HepG2 (cell line): ENCODE measurements around the gene NAT14. TPM values are rescaled to one million over a fixed set of nuclear protein-coding genes. Genes with fewer than 3 reads are reported as not detected.

Experiments
- AGO1 ChIP-seq: fragments of 200-400 bp; formaldehyde crosslinking; IDR thresholded peaks from 2 replicates; pipeline ENCODE4 v1.6.1; 2017; ENCODE audit warnings: mild to moderate bottlenecking, low read depth, low read length, moderate library complexity; ENCODE audit not compliant: poor library complexity, severe bottlenecking
- ARNT ChIP-seq: fragments of 450-650 bp; IDR thresholded peaks from 2 replicates; pipeline ENCODE4 v1.6.1; 2017
- CHCHD3 ChIP-seq: sonication (generic); formaldehyde crosslinking; IDR thresholded peaks from 2 replicates; pipeline ENCODE4 v1.8.0; 2022; ENCODE audit warnings: mild to moderate bottlenecking, missing genetic modification reagents, moderate library complexity
- JUND ChIP-seq: sonication (generic); formaldehyde crosslinking; IDR thresholded peaks from 2 replicates; pipeline ENCODE4 v1.8.0; 2022; ENCODE audit warnings: mild to moderate bottlenecking, missing genetic modification reagents
- MED13 ChIP-seq: sonication (generic); formaldehyde crosslinking; IDR thresholded peaks from 2 replicates; pipeline ENCODE4 v1.5.0; 2020; ENCODE audit warnings: missing genetic modification reagents
- MEIS1 ChIP-seq: sonication (generic); formaldehyde crosslinking; IDR thresholded peaks from 2 replicates; pipeline ENCODE4 v1.9.0; 2021; ENCODE audit warnings: mild to moderate bottlenecking, missing genetic modification reagents, moderate library complexity, borderline replicate concordance
- MTA1 ChIP-seq: sonication (generic); formaldehyde crosslinking; IDR thresholded peaks from 2 replicates; pipeline ENCODE4 v1.4.0; 2020; ENCODE audit warnings: missing genetic modification reagents, mild to moderate bottlenecking, borderline replicate concordance
- MXI1 ChIP-seq: IDR thresholded peaks from 3 replicates; pipeline ENCODE4 v1.6.1; 2012; ENCODE audit warnings: low read depth, low read length, inconsistent platforms, borderline replicate concordance
- PTBP1 ChIP-seq: fragments of 200-400 bp; formaldehyde crosslinking; IDR thresholded peaks from 2 replicates; pipeline ENCODE4 v1.6.1; 2018; ENCODE audit warnings: low read length, low read depth; ENCODE audit not compliant: poor library complexity, severe bottlenecking
- RBFOX2 ChIP-seq: fragments of 200-400 bp; formaldehyde crosslinking; IDR thresholded peaks from 2 replicates; pipeline ENCODE4 v1.6.1; 2017; ENCODE audit warnings: low read depth, mild to moderate bottlenecking, low read length
- RFX5 ChIP-seq: IDR thresholded peaks from 2 replicates; pipeline ENCODE4 v1.6.1; 2011; ENCODE audit warnings: low read depth, low read length, improper control_type of control experiment
- YY1 ChIP-seq: IDR thresholded peaks from 2 replicates; pipeline ENCODE4 v1.6.1; 2011; ENCODE audit warnings: low read length, low read depth, moderate library complexity, mild to moderate bottlenecking; ENCODE audit not compliant: insufficient read depth, insufficient replicate concordance
- ZFP1 ChIP-seq: IDR thresholded peaks from 2 replicates; pipeline ENCODE4 v1.6.1; 2016
- ZNF543 ChIP-seq: sonication (generic); formaldehyde crosslinking; IDR thresholded peaks from 2 replicates; pipeline ENCODE4 v1.4.0; 2020; ENCODE audit warnings: mild to moderate bottlenecking, missing genetic modification reagents
- ZNF780A ChIP-seq: sonication (generic); formaldehyde crosslinking; IDR thresholded peaks from 2 replicates; pipeline ENCODE4 v1.8.0; 2022; ENCODE audit warnings: mild to moderate bottlenecking, missing genetic modification reagents, moderate library complexity
- ZSCAN20 ChIP-seq: sonication (generic); formaldehyde crosslinking; IDR thresholded peaks from 2 replicates; pipeline ENCODE4 v1.4.0; 2020; ENCODE audit warnings: missing genetic modification reagents, mild to moderate bottlenecking, borderline replicate concordance
- ZSCAN29 ChIP-seq: sonication (generic); formaldehyde crosslinking; conservative IDR thresholded peaks from 2 replicates; pipeline ENCODE4 v1.4.0; 2020; ENCODE audit warnings: mild to moderate bottlenecking, missing genetic modification reagents
- polyA plus RNA-seq, 8 experiments: library from polyadenylated mRNA; depleted of rRNA in 3 of 8; stranded (reverse) in 7 of 8; unstranded in 1 of 8; fragments of >200 nt; fragmentation: Illumina TruSeq in 4 of 8; extraction: Trizol in 4 of 8; gene quantifications; 2 replicates each; pipeline versions ENCODE4 v1.2.1 to v1.2.3, GENCODE V29; 2011 to 2016; ENCODE audit warnings: low read depth in 4 of 8, missing spikeins in 1 of 8, mixed read lengths in 1 of 8; ENCODE audit not compliant: insufficient read depth in 1 of 8
- total RNA-seq, 5 experiments: library from RNA; depleted of rRNA; stranded (reverse); fragments of >200 nt; fragmentation: Illumina TruSeq; extraction: Trizol; gene quantifications; 2 replicates each; pipeline ENCODE4 v1.2.3, GENCODE V29; 2016; ENCODE audit warnings: low read depth in 1 of 5
- TF ChIP-seq, protein P1 (sequence below): sonication (generic); formaldehyde crosslinking; IDR thresholded peaks from 2 replicates; pipeline ENCODE4 v1.9.0; 2021; ENCODE audit warnings: missing genetic modification reagents, borderline replicate concordance
- TF ChIP-seq, protein P2 (sequence below): sonication (generic); formaldehyde crosslinking; IDR thresholded peaks from 2 replicates; pipeline ENCODE4 v1.9.0; 2022; ENCODE audit warnings: missing genetic modification reagents, mild to moderate bottlenecking, borderline replicate concordance
- TF ChIP-seq, protein P3 (sequence below): sonication (generic); formaldehyde crosslinking; IDR thresholded peaks from 2 replicates; pipeline ENCODE4 v1.4.0; 2020; ENCODE audit warnings: missing genetic modification reagents
- TF ChIP-seq, protein P4 (sequence below): sonication (generic); formaldehyde crosslinking; IDR thresholded peaks from 2 replicates; pipeline ENCODE4 v1.4.0; 2020; ENCODE audit warnings: missing genetic modification reagents, mild to moderate bottlenecking, borderline replicate concordance

NAT14 gene
- total and polyA plus RNA-seq, 2 of the 13 experiments (the other 11 are each of a cell fraction or from before 2014, with no cell fraction given), result 20.7 to 22.3 TPM

DNA sequence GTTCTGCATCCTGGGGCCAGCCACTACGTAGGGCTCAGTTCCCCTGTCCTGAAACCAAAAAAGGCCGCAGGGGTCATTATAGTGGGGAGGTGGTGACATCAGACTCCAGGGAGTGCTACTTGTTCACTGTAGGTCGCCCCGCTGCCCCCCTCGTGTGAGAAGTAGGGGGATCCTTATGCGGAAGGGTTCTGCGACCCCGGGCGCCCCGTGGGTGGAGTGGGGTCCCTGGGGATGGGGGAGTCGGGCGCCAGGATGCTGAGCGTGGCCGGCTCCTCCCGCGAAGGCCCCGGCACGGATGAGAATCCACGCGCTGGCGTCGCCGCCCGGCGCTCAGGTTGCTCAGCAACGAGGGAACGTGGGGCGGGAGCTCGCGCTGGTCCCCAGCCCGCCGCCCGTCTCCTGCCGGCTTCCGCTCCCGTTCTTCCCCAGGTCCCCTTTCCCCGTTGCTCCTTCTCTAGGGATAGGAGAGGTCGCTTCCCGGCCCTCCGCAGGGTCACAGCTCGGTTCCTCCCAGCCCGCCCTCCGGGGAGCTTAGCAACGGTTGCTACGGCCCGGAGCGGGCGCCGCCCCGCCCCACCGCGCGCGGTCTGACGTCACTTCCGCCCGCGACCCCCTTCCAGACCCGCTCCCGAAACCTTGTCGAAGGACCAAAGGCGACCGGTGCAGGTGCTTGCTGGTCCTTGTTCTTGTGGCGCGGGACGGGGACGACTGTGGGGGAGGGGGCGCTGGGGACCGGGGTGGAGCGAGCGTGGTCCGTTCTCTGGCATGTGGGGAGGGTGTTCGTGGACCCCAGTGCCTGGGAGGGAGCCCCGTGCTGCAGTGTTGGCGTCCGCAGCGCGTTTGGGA is at the start of gene NAT14 (continued):
- TF ChIP-seq, protein P1, sequence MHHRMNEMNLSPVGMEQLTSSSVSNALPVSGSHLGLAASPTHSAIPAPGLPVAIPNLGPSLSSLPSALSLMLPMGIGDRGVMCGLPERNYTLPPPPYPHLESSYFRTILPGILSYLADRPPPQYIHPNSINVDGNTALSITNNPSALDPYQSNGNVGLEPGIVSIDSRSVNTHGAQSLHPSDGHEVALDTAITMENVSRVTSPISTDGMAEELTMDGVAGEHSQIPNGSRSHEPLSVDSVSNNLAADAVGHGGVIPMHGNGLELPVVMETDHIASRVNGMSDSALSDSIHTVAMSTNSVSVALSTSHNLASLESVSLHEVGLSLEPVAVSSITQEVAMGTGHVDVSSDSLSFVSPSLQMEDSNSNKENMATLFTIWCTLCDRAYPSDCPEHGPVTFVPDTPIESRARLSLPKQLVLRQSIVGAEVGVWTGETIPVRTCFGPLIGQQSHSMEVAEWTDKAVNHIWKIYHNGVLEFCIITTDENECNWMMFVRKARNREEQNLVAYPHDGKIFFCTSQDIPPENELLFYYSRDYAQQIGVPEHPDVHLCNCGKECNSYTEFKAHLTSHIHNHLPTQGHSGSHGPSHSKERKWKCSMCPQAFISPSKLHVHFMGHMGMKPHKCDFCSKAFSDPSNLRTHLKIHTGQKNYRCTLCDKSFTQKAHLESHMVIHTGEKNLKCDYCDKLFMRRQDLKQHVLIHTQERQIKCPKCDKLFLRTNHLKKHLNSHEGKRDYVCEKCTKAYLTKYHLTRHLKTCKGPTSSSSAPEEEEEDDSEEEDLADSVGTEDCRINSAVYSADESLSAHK, result no peak
- 0 out of 2 replicates have a peak, but pooled peaks have one; percentile 47 for TF ChIP-seq ZSCAN29
- peak; percentile 92 for TF ChIP-seq AGO1
- no peak for TF ChIP-seq ZNF780A (CRISPR knock-in tag)
- 0 out of 2 replicates have a peak, but pooled peaks have one; percentile 51 for TF ChIP-seq MTA1
- no peak for TF ChIP-seq PTBP1
- TF ChIP-seq YY1, result no peak
- TF ChIP-seq, protein P2, sequence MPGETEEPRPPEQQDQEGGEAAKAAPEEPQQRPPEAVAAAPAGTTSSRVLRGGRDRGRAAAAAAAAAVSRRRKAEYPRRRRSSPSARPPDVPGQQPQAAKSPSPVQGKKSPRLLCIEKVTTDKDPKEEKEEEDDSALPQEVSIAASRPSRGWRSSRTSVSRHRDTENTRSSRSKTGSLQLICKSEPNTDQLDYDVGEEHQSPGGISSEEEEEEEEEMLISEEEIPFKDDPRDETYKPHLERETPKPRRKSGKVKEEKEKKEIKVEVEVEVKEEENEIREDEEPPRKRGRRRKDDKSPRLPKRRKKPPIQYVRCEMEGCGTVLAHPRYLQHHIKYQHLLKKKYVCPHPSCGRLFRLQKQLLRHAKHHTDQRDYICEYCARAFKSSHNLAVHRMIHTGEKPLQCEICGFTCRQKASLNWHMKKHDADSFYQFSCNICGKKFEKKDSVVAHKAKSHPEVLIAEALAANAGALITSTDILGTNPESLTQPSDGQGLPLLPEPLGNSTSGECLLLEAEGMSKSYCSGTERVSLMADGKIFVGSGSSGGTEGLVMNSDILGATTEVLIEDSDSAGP, result peak; percentile 44; the same call in 1 of the 2 replicates
- TF ChIP-seq ZFP1 (CRISPR knock-in tag), result no peak
- TF ChIP-seq ZNF543, result no peak
- 0 out of 2 replicates have a peak, but pooled peaks have one; percentile 39 for TF ChIP-seq RFX5
- TF ChIP-seq, protein P3, sequence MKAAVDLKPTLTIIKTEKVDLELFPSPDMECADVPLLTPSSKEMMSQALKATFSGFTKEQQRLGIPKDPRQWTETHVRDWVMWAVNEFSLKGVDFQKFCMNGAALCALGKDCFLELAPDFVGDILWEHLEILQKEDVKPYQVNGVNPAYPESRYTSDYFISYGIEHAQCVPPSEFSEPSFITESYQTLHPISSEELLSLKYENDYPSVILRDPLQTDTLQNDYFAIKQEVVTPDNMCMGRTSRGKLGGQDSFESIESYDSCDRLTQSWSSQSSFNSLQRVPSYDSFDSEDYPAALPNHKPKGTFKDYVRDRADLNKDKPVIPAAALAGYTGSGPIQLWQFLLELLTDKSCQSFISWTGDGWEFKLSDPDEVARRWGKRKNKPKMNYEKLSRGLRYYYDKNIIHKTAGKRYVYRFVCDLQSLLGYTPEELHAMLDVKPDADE (CRISPR knock-in tag), result no peak
- peak; percentile 34; the same call in 1 of the 2 replicates for TF ChIP-seq MED13
- TF ChIP-seq RBFOX2, result peak; percentile 62
- TF ChIP-seq, protein P4, sequence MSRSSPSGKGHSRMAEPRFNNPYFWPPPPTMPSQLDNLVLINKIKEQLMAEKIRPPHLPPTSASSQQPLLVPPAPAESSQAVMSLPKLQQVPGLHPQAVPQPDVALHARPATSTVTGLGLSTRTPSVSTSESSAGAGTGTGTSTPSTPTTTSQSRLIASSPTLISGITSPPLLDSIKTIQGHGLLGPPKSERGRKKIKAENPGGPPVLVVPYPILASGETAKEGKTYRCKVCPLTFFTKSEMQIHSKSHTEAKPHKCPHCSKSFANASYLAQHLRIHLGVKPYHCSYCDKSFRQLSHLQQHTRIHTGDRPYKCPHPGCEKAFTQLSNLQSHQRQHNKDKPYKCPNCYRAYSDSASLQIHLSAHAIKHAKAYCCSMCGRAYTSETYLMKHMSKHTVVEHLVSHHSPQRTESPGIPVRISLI (CRISPR knock-in tag), result no peak
- no peak for TF ChIP-seq ZSCAN20 (CRISPR knock-in tag)
- 0 out of 2 replicates have a peak, but pooled peaks have one; percentile 35 for TF ChIP-seq MEIS1
- TF ChIP-seq JUND (CRISPR knock-in tag), result 0 out of 2 replicates have a peak, but pooled peaks have one; percentile 25
- peak; percentile 55; the same call in 1 of the 3 replicates for TF ChIP-seq MXI1
- no peak for TF ChIP-seq CHCHD3 (CRISPR knock-in tag)
- TF ChIP-seq ARNT, result no peak
